IPS-NIHi7 (cell line): ENCODE data around the gene MLIP.
"Not testable (repeated sequence)": the region's sequence is repeated elsewhere in the genome, so short reads cannot be mapped to it uniquely, and the experiment has no call there.

Experiments used
- DNase-seq: peaks from one replicate; pipeline ENCODE4 v3.0.0; 2012; ENCODE audit warnings: mixed read lengths; ENCODE audit errors: extremely low spot score

MLIP gene

DNA sequence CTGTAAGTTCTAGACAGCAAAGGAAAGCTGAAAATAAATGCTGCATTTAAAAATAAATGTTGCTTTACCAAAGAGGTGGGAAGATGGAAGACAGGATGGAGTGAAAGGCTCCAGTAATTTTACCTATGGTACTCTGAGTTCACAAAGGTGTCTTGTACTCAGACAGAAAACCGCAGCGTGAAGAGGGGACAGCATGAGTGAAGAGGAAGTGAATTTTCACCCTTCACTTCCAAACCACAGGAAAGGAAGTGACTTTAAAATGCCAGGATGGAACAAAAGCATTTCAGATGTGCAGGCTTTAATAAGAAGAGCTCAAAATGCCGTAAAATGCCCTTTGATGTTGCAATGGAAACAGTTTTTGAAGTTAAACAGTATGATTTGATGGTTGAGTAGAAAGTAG, 105.8 kb downstream of the MLIP start:
- DNase-seq, result no peak

DNA sequence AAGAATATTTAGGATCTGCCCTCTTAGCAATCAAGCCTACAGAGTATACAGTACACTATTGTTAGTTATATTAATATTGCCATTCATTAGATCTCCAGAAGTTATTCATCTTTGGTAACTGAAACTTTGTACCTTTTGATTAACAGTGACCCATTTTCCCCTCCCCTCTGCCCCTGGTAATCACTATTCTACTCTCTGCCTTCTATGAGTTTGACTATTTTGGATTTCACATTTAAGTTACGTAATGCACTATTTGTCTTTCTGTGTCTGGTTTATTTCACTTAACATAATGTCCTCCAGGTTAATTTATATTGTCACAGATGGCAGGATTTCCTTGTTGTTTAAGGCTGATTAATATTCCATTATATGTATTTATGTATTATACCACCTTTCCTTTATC, 111.0 kb downstream of the MLIP start:
- no peak for DNase-seq

DNA sequence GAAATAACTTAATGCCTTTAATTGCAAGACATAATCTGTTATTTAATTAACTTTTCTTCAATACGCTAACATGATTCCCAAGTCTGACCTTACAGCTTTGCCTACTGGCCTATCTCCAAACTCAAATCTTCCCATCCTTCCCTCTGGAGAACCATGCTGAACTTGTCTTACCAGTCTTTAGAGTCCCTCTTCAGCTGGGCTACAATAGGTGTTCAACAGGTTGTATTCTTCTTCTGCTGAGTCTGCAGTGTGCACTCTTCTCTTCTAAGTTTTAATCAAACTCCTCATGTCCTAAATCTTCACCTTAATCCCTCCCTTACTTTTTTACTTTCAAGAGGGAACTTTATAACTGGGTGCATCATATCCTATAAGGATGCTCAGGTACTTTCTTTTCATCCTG, 121.5 kb downstream of the MLIP start:
- DNase-seq, result no peak

DNA sequence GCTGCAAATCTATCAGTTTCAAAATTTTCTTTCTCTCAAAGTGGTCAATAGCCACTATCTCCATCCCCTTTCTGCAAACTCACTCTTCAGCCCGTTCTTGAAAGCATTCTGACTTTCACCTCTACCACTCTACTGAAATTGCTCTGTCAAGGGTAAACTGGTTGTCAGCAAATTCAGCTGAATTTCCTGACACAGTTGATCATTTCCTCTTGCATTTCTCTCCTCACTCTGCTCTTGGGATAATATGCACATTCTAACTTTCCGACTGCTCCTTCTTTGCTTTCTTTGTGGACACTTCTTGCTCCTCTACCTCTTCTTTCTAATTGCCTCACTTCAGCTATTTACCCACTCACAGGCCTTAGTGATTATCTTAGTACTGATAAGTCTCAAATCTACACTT, 123.3 kb downstream of the MLIP start:
- no peak for DNase-seq

DNA sequence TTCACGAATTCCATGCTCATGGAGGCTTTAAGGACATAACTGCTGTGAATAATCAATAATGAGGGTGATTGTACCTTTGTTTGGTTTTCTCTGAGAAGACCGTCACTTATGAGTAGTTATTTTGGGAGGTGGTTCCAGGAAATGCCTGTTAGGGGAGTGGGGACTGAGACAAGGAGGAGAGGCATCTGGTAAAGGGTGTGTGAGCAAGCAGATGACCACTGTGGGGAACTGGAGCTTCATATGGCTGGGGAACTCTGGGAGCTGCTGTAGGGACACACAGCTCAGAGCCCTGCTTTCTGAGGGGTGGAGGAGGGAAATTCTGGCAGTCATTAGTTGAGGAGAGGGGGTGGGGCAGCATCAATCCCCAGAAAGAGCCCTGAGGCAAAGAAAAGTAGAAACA, 125.7 kb downstream of the MLIP start:
- DNase-seq, result peak; percentile 20

DNA sequence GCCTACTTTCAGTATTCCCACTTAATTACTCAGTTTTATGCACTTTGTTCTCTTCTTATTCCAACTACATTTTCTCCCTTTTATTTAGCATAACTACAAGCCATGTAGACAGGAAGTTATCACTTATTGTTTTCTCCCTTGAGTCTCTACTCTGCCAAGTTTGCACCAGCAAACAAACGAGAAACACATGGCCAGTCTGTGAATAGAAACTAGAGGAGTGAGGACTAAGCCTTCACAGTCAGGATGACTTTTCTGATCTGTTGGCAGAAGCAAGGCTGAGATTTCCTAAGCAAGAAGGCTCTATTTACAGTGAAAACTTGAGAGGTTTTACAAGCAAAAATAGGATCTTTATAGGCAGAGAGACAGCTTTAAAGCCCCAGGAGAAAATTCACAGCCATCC, 127.2 kb downstream of the MLIP start:
- no peak for DNase-seq

- no peak for DNase-seq
These were observed 132.5 kb downstream of the MLIP start for GRCh38 chr6:54243699-54244098.

- DNase-seq, result no peak
These were observed 133.2 kb downstream of the MLIP start for GRCh38 chr6:54244430-54244829.

GRCh38 chr6:54245265-54245664, 134.0 kb downstream of the MLIP start:
- no peak for DNase-seq

DNA sequence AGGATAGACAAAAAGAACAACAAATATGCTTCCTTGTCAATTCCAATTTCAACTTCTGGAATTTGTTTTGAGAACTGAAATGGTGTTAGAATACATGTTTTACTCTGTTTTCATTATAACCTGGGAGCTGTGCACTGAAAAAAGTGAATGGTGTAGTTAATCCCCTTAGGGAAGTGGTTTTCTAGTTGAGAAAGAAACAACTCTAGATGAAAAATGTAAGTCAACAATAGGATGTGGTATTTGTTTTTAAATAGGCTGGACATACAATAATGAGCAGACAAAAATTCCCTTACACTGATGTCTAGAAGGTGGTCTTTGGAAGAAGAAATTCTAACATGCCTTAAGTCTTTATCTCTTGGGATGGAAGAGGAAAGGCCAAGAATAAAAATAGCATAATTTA, 137.1 kb downstream of the MLIP start:
- DNase-seq, result no peak

GRCh38 chr6:54248994-54249393, 137.8 kb downstream of the MLIP start:
- no peak for DNase-seq

- not testable (repeated sequence) for DNase-seq
These were observed 138.6 kb downstream of the MLIP start for GRCh38 chr6:54249812-54250211.

- DNase-seq, result no peak
These were observed 141.3 kb downstream of the MLIP start for GRCh38 chr6:54252496-54252895.

- DNase-seq, result no peak
These were observed 141.7 kb downstream of the MLIP start for GRCh38 chr6:54252916-54253315.

DNA sequence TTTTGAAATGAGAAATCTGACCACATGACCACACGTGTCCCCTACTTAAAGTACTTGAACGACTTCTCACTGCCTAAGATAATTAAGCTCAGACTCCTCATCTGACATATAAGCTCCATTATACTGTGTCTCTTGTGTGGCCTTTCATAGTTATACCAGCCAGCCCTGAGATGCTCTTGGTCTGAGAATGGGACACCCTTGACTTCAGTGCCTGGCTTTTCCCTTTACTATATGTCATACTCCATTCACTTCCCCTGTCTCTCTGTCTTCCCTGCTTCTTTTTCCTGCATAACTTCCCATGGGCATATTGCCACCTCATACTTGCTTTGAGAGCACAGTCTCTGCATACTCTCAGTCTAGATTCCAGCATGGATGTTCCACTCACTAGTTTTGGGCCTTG, 143.6 kb downstream of the MLIP start:
- DNase-seq, result no peak

DNA sequence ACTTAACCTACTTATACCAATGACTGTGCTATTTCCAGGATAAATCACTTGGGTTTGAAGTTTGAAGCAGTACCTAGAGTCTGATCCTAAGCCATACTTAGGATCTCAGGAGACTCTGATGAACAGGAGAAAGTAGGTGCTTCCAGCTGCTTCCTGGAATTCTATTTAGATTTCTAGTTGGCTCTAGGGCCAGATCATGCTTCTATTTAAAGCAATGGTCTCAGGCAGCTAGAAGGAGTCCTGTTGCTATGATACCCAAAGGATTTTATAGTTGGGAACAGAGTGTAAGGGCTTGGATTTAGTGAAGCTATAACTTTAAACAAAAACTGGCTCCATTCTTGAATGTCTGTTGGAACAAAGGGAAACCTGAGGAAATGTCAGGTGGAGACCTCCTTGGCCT, 144.6 kb downstream of the MLIP start:
- no peak for DNase-seq

- no peak for DNase-seq
These were observed 148.8 kb downstream of the MLIP start for GRCh38 chr6:54260025-54260424.

DNA sequence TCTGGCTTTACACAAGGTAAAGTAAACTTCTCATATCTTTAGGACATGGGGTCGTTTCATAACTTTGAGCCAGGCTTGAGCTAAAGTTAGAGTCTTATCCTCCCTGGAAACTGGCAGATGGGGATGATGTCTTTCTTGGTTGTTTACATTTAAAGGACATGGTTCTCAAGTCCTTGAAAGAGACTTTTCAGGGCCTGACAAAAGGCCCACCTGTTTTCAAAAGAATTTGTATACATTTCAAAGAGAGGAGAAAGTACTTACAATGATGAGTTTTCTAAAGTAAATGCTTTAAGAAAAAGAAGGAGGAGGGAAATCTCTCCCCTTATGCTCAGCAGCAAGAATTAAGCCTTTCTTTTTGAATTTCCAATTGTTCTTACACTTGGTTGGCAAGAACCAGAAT, 151.3 kb downstream of the MLIP start:
- no peak for DNase-seq

GRCh38 chr6:54262971-54263370, 151.7 kb downstream of the MLIP start:
- no peak for DNase-seq

DNA sequence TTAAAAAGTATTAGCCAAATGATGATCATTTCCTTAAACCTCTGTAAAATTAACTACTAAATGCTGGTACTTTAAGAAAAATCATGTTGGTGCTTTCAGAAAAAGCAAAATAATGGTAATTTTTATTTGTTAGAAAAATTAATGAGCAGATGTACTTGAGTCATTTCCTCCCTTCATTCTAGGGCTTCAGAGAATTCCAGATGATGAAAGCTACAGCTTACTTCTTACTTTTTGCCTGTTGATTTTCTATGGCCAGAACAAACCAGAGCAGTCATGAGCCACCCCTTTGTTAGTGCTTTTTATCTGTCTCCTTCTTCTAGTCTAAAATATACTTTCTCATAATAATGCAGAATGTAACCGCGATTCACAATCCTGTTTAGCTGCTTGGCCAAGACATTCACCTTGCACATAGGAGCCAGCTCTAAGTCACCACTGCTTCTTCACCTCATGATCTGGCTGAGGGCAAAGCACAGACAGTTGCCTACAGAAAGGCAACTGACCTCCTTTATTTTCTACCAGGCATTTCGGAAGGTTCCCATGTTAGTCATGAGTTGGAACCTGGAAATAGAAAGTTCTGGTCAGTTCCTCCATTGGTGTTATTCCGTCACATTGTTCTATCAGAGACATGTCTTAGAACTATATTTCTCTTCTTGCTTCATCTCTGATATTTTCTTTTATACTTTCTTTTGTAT, 153.5 kb downstream of the MLIP start:
- no peak for DNase-seq

GRCh38 chr6:54266400-54266923, 155.2 kb downstream of the MLIP start:
- DNase-seq, result peak; percentile 39

DNA sequence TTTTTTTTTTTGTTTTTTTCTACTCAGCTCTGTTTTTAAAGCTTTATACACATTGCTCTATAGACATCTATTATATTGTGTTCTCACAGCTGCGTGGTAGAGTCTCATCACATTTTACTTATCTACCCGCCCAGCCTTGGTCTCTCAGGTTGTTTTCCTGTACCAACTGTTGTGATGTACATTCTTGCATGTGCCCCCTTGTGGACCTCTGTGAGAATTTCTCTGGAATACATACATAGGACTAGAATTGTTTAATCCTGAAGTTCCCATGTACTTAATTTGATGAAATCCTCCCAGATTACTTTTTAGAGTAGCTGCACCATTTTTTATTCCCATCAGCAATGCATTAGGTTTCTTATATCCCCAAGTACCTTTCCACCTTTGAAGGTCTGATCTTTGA, 156.6 kb downstream of the MLIP start:
- DNase-seq, result peak; percentile 39

GRCh38 chr6:54273214-54273820, 162.1 kb downstream of the MLIP start:
- no peak for DNase-seq

DNA sequence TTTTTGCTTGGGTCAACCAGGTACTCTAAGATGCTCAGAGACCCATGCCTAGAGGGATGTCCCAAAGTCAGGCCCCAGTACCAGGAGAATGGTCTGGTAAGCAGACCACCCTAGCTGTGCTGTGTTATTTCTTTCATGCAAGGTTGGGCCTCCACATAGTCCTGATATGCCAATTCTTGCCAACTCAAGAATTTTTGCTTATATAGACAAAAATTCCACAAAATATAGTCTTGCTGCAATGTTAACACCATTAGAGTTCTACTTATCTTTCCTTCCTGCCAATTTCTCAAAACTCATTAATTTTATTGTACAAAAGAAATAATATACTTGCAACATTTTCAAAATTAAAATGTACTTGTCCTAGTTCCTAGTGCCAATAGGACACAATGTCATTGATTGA, 163.1 kb downstream of the MLIP start:
- DNase-seq, result no peak
